ENCODE measurements around the gene FAAP20. TPM values are rescaled to one million over a fixed set of nuclear protein-coding genes. Genes with fewer than 3 reads are reported as not detected.

FAAP20 gene
- total RNA-seq, 1 experiment from 2014 or later, result 119 TPM

GRCh38 chr1:2175055-2175414 is 19.5 kb downstream of the FAAP20 start:
- Mint-ChIP-seq H3K9me3 (no peaks in the 10 kb centered on the region), H3K27ac (no peak overlapping the region), H3K4me3 (no peak overlapping the region), H3K27me3 (ENCODE audit: low read depth) (no peaks in the 10 kb centered on the region), H3K36me3 (ENCODE audit: insufficient read depth in 1 of 3, low read depth in 3 of 3) (peaks cover 11 to 55% (median 50%) of the 10 kb centered on the region in 3 experiments; a peak in 6 of 7 replicates), H3K4me1 (peaks cover 2 to 8% of the 10 kb centered on the region in 2 experiments; a peak in 2 of 4 replicates)
- Histone ChIP-seq H4K20me1 (ENCODE audit: control insufficient read depth, insufficient read depth, insufficient read length) (no peaks in the 10 kb centered on the region), H3K4ac (ENCODE audit: low read depth, low read length) (no peak overlapping the region), H3K79me2 (ENCODE audit: insufficient read depth, low read length) (no peaks in the 10 kb centered on the region), H3K4me2 (ENCODE audit: insufficient read depth, insufficient read length, low read length) (no peak overlapping the region), H3T11ph (ENCODE audit: low read length) (no peak overlapping the region), H3K4me1 (ENCODE audit: insufficient read depth, low read length) (no peaks in the 10 kb centered on the region), H2AFZ (ENCODE audit: low read length) (no peak overlapping the region), H2AK5ac (ENCODE audit: insufficient read length, low read length) (no peak overlapping the region), H3K56ac (ENCODE audit: insufficient read length, low read depth, low read length) (no peak overlapping the region), H3K14ac (ENCODE audit: insufficient read depth, low read length) (no peak overlapping the region), H2BK20ac (ENCODE audit: low read depth, low read length, poor library complexity, severe bottlenecking) (no peak overlapping the region), H4K91ac (ENCODE audit: insufficient read length, low read depth, low read length) (no peak overlapping the region), H3K79me1 (ENCODE audit: insufficient read depth, low read depth, low read length, poor library complexity, severe bottlenecking) (no peaks in the 10 kb centered on the region), H3K9ac (ENCODE audit: extremely low read depth, insufficient read length, low read length) (no peak overlapping the region), H3K9me3 (ENCODE audit: control insufficient read depth, low read depth, low read length) (no peaks in the 10 kb centered on the region), H3K23me2 (ENCODE audit: insufficient read length, low read depth, low read length, poor library complexity, severe bottlenecking) (no peaks in the 10 kb centered on the region), H4K8ac (replicated peaks; ENCODE audit: insufficient read length, low read depth, low read length) (no peak overlapping the region), H3K23ac (ENCODE audit: insufficient read length, low read depth, low read length) (no peak overlapping the region), H2BK5ac (ENCODE audit: insufficient read length, low read length) (no peak overlapping the region), H3K18ac (ENCODE audit: insufficient read length, low read depth, low read length) (no peak overlapping the region), H3K27me3 (ENCODE audit: insufficient read depth, low read length) (no peaks in the 10 kb centered on the region), H4K5ac (ENCODE audit: insufficient read length, low read depth, low read length) (no peak overlapping the region), H2BK15ac (ENCODE audit: low read depth, low read length) (no peak overlapping the region), H2BK120ac (ENCODE audit: low read depth, low read length, poor library complexity, severe bottlenecking) (no peak overlapping the region), H2BK12ac (ENCODE audit: insufficient read length, low read depth, low read length) (no peak overlapping the region), H3K27ac (ENCODE audit: insufficient read length, low read depth, low read length) (no peak overlapping the region)
- no CpG with 5 or more reads among the region's 9 CpGs for WGBS (ENCODE audit: extremely low coverage, insufficient read length, low lambda C conversion rate)
- DNase-seq, result no peak
- no peak for TF ChIP-seq CTCF (conservative IDR thresholded peaks at IDR 0.05)

Measured in H9 (cell line).